T47D (cell line): Measurements from ENCODE around the gene S100Z.

Source experiments
- DNase-seq, 2 experiments: peaks; one replicate each; pipeline versions ENCODE4 v3.0.0 to v3.0.0-alpha.2; 2011 to 2012; ENCODE audit warnings: low read depth in 1 of 2, low spot score in 1 of 2
- JUND ChIP-seq: IDR thresholded peaks from 2 replicates; pipeline ENCODE4 v1.6.1; 2012; ENCODE audit warnings: low read depth
- in situ Hi-C: cut with HindIII; loops from 2 replicates; pipeline ENCODE4 v1.10.0; 2016; ENCODE audit warnings: low sequenced_read_pairs, low pct_unique_long_range_greater_than_20kb

The S100Z gene

GRCh38 chr5:76952795-76953536, 103.2 kb downstream of the S100Z start, which contains the start of gene CRHBP:
TSS of gene CRHBP (plus strand) at chr5:76953045. CDS start at chr5:76953135, 90 bp downstream.
- in situ Hi-C loops: no loop called here
- no peak for DNase-seq
- TF ChIP-seq JUND: no peak

GRCh38 chr5:76953551-76954382, 104.0 kb downstream of the S100Z start:
- in situ Hi-C loops: no loop called here
- no peak for TF ChIP-seq JUND
- no peak for DNase-seq

- no peak for DNase-seq
- TF ChIP-seq JUND: no peak
- in situ Hi-C loops: no loop called here
These were observed 104.6 kb downstream of the S100Z start for GRCh38 chr5:76954383-76954763.

- no peak for DNase-seq
- no peak for TF ChIP-seq JUND
- in situ Hi-C loops: no loop called here
These were observed 106.2 kb downstream of the S100Z start for GRCh38 chr5:76956033-76956432.

- no peak for TF ChIP-seq JUND
- in situ Hi-C loops: no loop called here
- DNase-seq: no peak
These were observed 109.4 kb downstream of the S100Z start for GRCh38 chr5:76958991-76959767.

GRCh38 chr5:76960004-76960625, 110.3 kb downstream of the S100Z start:
- in situ Hi-C loops: no loop called here
- peak in 1 of 2 experiments; percentile 5 for DNase-seq
- TF ChIP-seq JUND: no peak

GRCh38 chr5:76964060-76964459, 114.2 kb downstream of the S100Z start:
- in situ Hi-C loops: no loop called here
- DNase-seq: no peak
- no peak for TF ChIP-seq JUND
